Vagina (tissue), 2 donors: ENCODE data around the gene NHSL2. TPM values are rescaled to one million over a fixed set of nuclear protein-coding genes. Genes with fewer than 3 reads are reported as not detected.
"Not testable (repeated sequence)": the region's sequence is repeated elsewhere in the genome, so short reads cannot be mapped to it uniquely, and the experiment has no call there.

Experiments
- DNase-seq, 2 donors: peaks; one replicate each; pipeline ENCODE4 v3.0.0-alpha.2; 2017; ENCODE audit errors: extremely low spot score in 2 of 2
- H3K27ac ChIP-seq: fragments of 200-600 bp; sonication (generic); one replicate; pipeline ENCODE4 v1.5.1; 2019
- H3K27me3 ChIP-seq: fragments of 200-600 bp; sonication (generic); one replicate; pipeline ENCODE4 v1.5.1; 2019
- H3K36me3 ChIP-seq, 2 donors: fragments of 200-600 bp; sonication (generic); one replicate each; pipeline ENCODE4 v1.5.1; 2017 to 2019
- H3K4me1 ChIP-seq: fragments of 200-600 bp; sonication (generic); one replicate; pipeline ENCODE4 v1.5.1; 2019
- H3K4me3 ChIP-seq, 2 donors: fragments of 200-600 bp; sonication (generic); 1 replicate in 1 of 2; 2 replicates in 1 of 2; pipeline ENCODE4 v1.5.1; 2016 to 2019
- H3K9me3 ChIP-seq: fragments of 200-600 bp; sonication (generic); one replicate; pipeline ENCODE4 v1.5.1; 2019
- POLR2A ChIP-seq, 2 donors: fragments of 450-650 bp; IDR thresholded peaks; one replicate each; pipeline ENCODE4 v1.6.1; 2017; ENCODE audit warnings: antibody characterized with exemption in 2 of 2, mild to moderate bottlenecking in 2 of 2, moderate library complexity in 2 of 2
- POLR2AphosphoS5 ChIP-seq, 2 donors: sonication (generic); formaldehyde crosslinking; IDR thresholded peaks; one replicate each; pipeline ENCODE4 v1.9.0; 2017; ENCODE audit warnings: antibody characterized with exemption in 2 of 2, mild to moderate bottlenecking in 2 of 2, low read depth in 1 of 2; ENCODE audit not compliant: insufficient read depth in 1 of 2
- intact Hi-C: fragments of 100-400 bp; cut with DNase I; formaldehyde crosslinking; loops from one replicate; pipeline ENCODE4 v1.15.1; 2023
- total RNA-seq: library from RNA; depleted of rRNA; stranded (reverse); fragments of >200 nt; gene quantifications from one replicate; pipeline ENCODE4 v1.2.3, GENCODE V29; 2016
- TF ChIP-seq, protein P1 (sequence below), 3 experiments: fragments of 450-650 bp in 2 of 3; fragments of 200-600 bp in 1 of 3; sonication (generic) in 1 of 3; IDR thresholded peaks; one replicate each; pipeline ENCODE4 v1.5.1; 2017 to 2019; ENCODE audit warnings: antibody characterized with exemption in 3 of 3, mild to moderate bottlenecking in 2 of 3, moderate library complexity in 2 of 3

NHSL2 gene
- total RNA-seq, result 12.3 TPM

DNA sequence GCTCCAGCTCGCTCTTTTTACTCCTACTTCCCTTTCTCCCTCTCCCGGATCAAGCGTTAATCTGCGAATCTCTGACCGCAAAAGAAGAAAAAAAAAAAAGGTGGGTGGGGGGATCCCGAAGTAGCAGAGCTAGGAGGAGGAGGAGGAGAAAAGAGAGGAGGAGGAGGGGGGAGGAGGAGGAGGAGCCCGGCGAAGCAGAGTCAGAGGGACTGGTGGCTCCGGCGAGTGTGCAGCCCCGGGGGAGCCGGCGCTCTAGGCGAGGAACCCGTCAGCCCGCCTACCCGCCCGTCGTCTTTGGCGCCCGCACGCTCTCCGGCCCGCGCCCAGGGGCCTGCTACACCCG is at the start of gene NHSL2:
Gene NHSL2 (plus strand): TSS at position 203 of the 343 bp plus-strand sequence.
- intact Hi-C loops, result no loop called here
- Histone ChIP-seq H3K36me3 (no peaks in the 10 kb centered on the region), H3K4me3 (peak within 1 kb of the TSS; percentile 41 to 52), H3K27ac (peak within 1 kb of the TSS; percentile 57), H3K27me3 (no peaks in the 10 kb centered on the region), H3K4me1 (no peaks in the 10 kb centered on the region), H3K9me3 (no peaks in the 10 kb centered on the region)
- no peak for DNase-seq
- peak in 1 of 2 donors; percentile 13 for TF ChIP-seq POLR2A (IDR thresholded peaks at IDR 0.05)
- TF ChIP-seq, protein P1, sequence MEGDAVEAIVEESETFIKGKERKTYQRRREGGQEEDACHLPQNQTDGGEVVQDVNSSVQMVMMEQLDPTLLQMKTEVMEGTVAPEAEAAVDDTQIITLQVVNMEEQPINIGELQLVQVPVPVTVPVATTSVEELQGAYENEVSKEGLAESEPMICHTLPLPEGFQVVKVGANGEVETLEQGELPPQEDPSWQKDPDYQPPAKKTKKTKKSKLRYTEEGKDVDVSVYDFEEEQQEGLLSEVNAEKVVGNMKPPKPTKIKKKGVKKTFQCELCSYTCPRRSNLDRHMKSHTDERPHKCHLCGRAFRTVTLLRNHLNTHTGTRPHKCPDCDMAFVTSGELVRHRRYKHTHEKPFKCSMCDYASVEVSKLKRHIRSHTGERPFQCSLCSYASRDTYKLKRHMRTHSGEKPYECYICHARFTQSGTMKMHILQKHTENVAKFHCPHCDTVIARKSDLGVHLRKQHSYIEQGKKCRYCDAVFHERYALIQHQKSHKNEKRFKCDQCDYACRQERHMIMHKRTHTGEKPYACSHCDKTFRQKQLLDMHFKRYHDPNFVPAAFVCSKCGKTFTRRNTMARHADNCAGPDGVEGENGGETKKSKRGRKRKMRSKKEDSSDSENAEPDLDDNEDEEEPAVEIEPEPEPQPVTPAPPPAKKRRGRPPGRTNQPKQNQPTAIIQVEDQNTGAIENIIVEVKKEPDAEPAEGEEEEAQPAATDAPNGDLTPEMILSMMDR (IDR thresholded peaks at IDR 0.05), result no peak

DNA sequence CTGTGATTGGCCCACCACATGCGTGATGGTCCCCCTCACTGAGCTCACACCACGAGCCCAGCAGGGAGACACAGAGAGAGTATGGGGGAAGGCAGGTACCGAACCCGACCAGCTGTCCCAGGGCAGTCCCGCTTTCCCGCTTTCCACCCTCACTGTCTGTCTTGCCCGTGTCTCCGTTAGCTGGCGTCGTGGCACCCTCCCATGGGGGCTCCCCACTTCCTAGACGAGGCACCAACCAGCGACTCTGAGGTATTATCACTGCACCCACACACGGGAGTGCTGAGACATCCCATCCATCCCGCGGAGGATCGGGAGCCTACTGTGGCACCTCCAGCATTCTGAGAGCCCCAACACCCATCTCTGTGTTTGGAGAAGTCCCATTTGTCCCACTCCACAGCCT is 43.0 kb upstream of the NHSL2 start:
- Histone ChIP-seq H3K4me3 (no peak overlapping the region), H3K4me1 (no peaks in the 10 kb centered on the region), H3K9me3 (no peaks in the 10 kb centered on the region), H3K27ac (no peak overlapping the region), H3K36me3 (no peaks in the 10 kb centered on the region), H3K27me3 (no peaks in the 10 kb centered on the region)
- DNase-seq, result no peak
- TF ChIP-seq, protein P1 (IDR thresholded peaks at IDR 0.05), result no peak
- TF ChIP-seq POLR2AphosphoS5 (IDR thresholded peaks at IDR 0.05; ENCODE audit: insufficient read depth in 1 of 2, low read depth in 1 of 2), result no peak
- TF ChIP-seq POLR2A (IDR thresholded peaks at IDR 0.05), result no peak
- intact Hi-C loops, result no loop called here

DNA sequence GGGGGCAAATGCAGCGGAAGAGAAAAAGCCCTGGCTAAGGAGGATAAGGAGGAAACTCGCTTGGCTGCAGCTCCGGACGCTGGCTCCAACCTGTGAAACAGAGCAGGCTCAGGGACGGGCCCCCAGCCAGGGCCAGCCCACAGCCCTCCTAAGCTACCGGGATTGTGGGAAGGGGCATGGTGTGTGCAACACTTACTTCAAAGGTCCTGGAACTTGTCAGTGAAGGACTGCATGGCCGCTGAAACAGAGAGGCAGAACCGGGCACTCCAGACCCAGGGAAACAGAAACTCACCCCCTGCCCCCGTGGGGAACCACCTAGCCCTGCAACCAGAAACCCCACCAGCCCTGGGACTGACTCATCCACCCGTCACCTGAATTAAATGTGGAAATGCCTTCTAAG is 41.1 kb upstream of the NHSL2 start:
- H3K4me1 ChIP-seq, intact Hi-C loops, H3K36me3 ChIP-seq, DNase-seq, H3K27me3 ChIP-seq, H3K9me3 ChIP-seq, H3K27ac ChIP-seq, H3K4me3 ChIP-seq: not testable (repeated sequence)

DNA sequence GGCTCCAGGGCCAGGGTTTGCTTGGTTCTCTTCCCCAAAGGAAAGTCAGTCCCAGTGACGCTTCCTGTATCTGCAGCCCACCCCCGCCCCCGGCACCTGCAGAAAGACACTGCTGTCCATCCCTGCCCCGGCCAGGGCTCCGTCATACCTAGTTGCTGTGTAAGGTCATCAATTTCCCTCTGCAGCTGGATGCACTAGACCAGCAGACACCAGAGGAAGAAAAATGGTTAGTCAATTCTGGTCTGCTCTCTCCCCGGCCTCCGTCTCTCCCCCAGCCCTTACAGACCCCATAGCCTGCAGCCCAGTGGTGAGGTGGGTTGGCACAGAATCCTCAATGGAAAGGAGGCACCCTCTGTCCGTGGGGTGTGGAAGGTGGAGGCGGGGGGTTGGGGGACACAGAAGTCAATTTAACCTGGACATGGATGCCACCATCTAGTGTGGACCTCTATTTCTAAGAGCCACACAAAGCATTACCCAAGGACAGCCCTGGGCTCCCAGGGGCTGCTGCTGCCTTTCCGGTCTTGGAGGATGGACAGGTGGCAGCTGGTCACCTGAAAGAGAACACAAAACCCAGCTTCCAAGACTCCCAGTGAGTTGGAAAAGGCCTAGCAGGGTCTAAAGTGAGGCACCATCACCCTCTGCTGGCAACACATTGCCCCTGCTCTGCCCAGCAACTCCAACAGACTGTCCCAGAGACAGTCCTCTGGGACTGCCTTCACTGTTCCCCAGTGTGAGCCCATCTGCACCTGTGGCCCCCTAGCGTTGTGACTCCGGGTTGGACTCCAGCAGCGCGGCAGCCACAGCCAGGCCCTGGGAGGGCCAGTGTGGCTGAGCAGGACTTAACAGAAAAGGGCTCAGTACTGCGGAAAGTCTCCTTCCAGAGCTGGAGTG is 40.2 kb upstream of the NHSL2 start:
- Histone ChIP-seq H3K4me3 (no peak overlapping the region), H3K9me3 (no peaks in the 10 kb centered on the region), H3K4me1 (no peaks in the 10 kb centered on the region), H3K27me3 (no peaks in the 10 kb centered on the region), H3K27ac (no peak overlapping the region), H3K36me3 (no peaks in the 10 kb centered on the region)
- DNase-seq, result no peak
- intact Hi-C loops, result no loop called here
- TF ChIP-seq POLR2AphosphoS5 (IDR thresholded peaks at IDR 0.05; ENCODE audit: insufficient read depth in 1 of 2, low read depth in 1 of 2), result no peak

DNA sequence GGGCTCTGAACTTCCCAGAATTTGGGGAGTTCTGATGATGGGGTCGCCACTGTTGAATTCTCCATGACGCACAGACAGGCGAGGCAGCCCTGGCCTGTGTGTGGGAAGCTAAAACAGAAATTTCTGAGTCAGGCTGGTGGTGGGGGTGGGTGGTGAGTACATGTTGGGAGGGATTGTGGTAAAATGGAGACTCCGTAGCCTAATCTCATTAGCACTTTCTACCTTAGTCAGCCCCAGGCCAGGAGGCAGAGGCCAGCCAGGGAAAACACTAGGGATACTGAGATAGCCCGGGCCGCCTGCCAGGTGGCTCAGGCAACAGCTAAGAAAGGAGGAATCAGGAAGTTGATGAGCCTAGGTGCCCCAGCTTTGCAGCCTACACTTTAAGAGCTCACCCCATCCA is 39.3 kb upstream of the NHSL2 start:
- TF ChIP-seq POLR2AphosphoS5 (IDR thresholded peaks at IDR 0.05; ENCODE audit: insufficient read depth in 1 of 2, low read depth in 1 of 2) (no peak), POLR2A (IDR thresholded peaks at IDR 0.05) (no peak)
- H3K27me3 ChIP-seq, result no peaks in the 10 kb centered on the region

DNA sequence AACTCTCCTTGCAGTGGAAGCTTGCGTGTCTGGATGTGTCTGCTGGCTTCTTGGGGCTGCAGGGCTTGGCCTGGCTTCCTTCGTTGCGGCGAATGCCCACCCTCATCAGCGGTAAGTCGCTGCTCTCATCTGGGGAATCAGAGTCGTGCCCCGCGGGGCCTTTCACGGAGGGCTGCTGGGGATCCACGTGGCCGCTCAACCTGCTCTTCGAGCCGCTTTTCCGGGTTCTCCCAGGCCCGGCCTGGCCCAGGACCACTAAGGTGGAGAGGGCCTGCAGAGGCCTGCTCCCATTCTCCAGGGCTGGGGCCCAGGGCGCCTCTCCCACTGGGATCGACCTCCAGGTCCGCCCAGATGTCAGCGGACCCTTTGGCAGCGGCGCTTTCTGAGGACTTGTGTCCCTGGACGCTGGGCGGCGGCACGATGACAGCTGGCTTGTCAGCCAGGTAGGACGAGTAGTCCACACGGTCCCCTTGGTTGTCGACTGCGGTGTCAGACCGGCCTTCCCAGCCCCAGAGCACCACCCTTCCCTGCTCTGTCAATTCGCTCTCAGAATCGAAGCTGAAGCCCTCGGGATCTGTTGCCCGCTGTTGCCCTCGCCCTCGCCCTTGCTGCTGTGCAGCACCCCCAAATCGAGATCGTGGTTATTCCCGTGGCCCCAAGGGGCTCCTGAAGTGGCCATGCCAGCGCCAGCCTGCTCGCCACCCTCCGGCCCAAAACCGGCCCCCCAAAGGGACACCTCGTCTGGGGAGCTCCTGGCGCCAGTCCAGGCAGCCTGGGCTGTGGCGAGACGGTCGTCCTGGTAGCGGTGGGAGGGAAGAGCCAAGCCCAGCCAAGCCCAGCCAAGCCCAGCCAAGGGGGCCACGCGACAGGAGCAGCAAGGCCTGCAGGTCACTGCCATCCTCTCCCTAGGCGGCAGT is 37.8 kb upstream of the NHSL2 start:
- intact Hi-C loops, result no loop called here
- Histone ChIP-seq H3K27me3 (no peaks in the 10 kb centered on the region), H3K4me3 (no peak overlapping the region), H3K9me3 (no peaks in the 10 kb centered on the region), H3K4me1 (no peaks in the 10 kb centered on the region), H3K36me3 (no peaks in the 10 kb centered on the region), H3K27ac (no peak overlapping the region)
- DNase-seq, result no peak
- TF ChIP-seq, protein P1 (IDR thresholded peaks at IDR 0.05), result no peak
- TF ChIP-seq POLR2A (IDR thresholded peaks at IDR 0.05) (no peak), POLR2AphosphoS5 (IDR thresholded peaks at IDR 0.05; ENCODE audit: insufficient read depth in 1 of 2, low read depth in 1 of 2) (no peak)

More for the DNA sequence above, 39.3 kb upstream of the NHSL2 start:
- H3K4me3 ChIP-seq, result no peak overlapping the region
- intact Hi-C loops, result no loop called here
- H3K27ac ChIP-seq, result no peak overlapping the region
- H3K9me3 ChIP-seq, result no peaks in the 10 kb centered on the region
- DNase-seq, result no peak
- H3K36me3 ChIP-seq, result no peaks in the 10 kb centered on the region
- no peaks in the 10 kb centered on the region for H3K4me1 ChIP-seq
